Measurements from ENCODE around the gene METTL8. TPM values are rescaled to one million over a fixed set of nuclear protein-coding genes. Genes with fewer than 3 reads are reported as not detected.

Gene METTL8
- total RNA-seq, 2 experiments from 2014 or later = 43.4 to 44.8 TPM

DNA sequence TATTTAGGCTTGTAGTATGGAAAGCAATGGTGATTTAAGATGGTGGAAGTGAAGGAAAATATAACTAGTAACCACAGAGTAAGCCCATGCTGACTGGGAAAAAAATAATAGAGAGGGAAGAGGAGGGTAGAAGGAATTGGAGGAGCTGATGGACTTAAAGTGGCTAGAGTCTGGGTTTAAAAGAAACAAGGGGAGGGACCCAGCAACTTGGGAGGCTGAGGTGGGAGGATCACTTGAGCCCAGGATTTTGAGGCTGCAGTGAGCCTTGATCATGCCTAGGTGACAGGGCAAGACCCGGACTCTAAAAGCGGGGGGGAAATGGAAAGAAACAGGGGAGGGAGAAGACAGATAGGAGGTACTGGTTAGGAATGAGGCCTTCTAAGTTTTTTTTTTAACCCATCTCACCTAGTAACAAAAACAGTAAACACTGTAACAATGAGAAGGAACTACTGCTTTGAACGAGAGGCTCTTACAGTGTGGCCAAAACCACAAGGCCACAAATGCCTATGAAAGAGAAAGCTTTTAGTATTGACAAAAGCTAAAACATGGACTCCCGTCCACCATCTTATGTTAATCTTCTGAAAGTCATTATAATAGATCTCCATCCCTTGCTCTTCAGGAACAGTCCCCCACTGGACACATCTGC is 26.6 kb downstream of the METTL8 start:
- DNase-seq (peak; percentile 9), ATAC-seq (no peak)
- H3K9me3 Mint-ChIP-seq = peaks cover 7% of the 10 kb centered on the region
- ChIA-PET POLR2A (no interaction called here), CTCF (interaction anchor here (0.6 to 1.0 kb wide), 3 partner anchors 9 to 153 kb away, joined by 3 read pairs; no protein-coding TSS in a partner anchor)
- intact Hi-C loops (cut with micrococcal nuclease) = no loop called here
- no peaks in the 10 kb centered on the region for H3K27me3 Mint-ChIP-seq
- TF ChIP-seq, protein P1, sequence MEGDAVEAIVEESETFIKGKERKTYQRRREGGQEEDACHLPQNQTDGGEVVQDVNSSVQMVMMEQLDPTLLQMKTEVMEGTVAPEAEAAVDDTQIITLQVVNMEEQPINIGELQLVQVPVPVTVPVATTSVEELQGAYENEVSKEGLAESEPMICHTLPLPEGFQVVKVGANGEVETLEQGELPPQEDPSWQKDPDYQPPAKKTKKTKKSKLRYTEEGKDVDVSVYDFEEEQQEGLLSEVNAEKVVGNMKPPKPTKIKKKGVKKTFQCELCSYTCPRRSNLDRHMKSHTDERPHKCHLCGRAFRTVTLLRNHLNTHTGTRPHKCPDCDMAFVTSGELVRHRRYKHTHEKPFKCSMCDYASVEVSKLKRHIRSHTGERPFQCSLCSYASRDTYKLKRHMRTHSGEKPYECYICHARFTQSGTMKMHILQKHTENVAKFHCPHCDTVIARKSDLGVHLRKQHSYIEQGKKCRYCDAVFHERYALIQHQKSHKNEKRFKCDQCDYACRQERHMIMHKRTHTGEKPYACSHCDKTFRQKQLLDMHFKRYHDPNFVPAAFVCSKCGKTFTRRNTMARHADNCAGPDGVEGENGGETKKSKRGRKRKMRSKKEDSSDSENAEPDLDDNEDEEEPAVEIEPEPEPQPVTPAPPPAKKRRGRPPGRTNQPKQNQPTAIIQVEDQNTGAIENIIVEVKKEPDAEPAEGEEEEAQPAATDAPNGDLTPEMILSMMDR (IDR thresholded peaks at IDR 0.05) = no peak
- peaks cover 23% of the 10 kb centered on the region for H3K36me3 Mint-ChIP-seq (ENCODE audit: low read depth)
- H3K4me3 Mint-ChIP-seq = no peak overlapping the region
- H3K4me1 Mint-ChIP-seq (ENCODE audit: low read depth) = peaks cover 38% of the 10 kb centered on the region
- no peak overlapping the region for H3K27ac Mint-ChIP-seq

DNA sequence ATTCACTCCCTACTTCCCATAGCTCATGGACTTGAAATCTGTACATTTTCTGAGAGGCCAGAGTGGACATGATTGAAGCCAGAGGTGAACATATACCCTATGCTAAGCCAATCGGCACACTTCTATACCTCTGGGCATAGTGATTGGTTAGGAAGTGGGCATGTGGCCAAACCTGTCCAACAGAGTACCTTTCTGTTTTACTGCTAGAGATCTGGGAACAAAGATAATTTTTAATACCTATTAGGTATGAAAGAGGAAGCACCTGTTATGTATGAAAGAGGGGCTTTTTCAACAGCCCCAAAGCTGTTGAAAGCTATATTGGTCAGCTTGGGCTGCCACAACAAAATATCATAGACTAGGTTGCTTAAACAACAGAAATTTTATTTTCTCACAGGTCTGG is 27.7 kb downstream of the METTL8 start:
- H3K36me3 Mint-ChIP-seq (ENCODE audit: low read depth) = peaks cover 31% of the 10 kb centered on the region
- DNase-seq = no peak

DNA sequence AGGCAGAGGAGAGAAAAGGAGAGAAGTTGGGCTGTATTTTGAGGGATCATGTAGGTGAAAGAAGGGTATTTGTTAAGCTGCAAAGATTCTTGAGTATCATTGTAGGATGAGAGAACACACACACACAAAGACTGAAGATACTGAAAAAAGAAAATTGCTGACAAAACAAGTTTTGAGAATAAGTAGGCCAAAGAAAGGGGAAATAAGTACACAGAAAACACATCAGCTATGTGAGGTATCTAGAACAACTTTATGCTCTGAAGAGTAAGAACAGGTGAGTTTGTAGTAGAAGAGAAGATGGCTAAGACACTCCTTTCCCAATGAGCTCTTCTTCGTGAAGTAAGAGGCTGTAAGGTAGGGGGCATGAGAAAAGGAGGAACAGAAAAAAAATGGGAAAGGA is 28.2 kb downstream of the METTL8 start:
- ATAC-seq = no peak
- CTCF ChIA-PET = interaction anchor here (0.9 kb wide), 1 partner anchor 11 kb away, joined by 5 read pairs; no protein-coding TSS in a partner anchor
- intact Hi-C loops (cut with micrococcal nuclease) = no loop called here

More for the DNA sequence above, 27.7 kb downstream of the METTL8 start:
- no peak for ATAC-seq
- TF ChIP-seq, protein P1 (IDR thresholded peaks at IDR 0.05) = no peak
- Mint-ChIP-seq H3K4me1 (ENCODE audit: low read depth) (peaks cover 37% of the 10 kb centered on the region), H3K27me3 (no peaks in the 10 kb centered on the region), H3K9me3 (peaks cover 14% of the 10 kb centered on the region), H3K27ac (no peak overlapping the region), H3K4me3 (no peak overlapping the region)
- ChIA-PET CTCF (interaction anchor here (0.9 kb wide), 1 partner anchor 10 kb away, joined by 5 read pairs; no protein-coding TSS in a partner anchor), POLR2A (no interaction called here)
- intact Hi-C loops (cut with micrococcal nuclease) = no loop called here

DNA sequence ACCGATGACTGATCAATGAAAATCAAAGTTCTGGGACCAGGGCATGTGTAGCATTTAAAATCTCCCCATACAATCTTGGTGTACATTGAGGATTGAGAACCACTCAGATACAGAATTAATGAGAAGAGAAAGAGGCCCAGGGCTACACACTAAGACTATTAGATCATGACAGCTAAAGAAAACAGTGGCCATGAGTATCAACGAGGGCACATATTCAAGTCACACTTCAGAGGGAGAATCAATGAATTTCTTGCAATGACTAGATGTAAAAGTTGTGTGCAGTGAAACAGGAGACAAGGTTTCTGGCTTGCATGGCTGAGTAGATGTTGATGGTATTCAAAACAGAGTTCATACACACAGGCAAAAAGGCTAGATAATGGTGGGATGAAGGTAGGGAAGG is 29.1 kb downstream of the METTL8 start:
- Mint-ChIP-seq H3K4me3 (no peak overlapping the region), H3K27me3 (no peaks in the 10 kb centered on the region), H3K27ac (no peak overlapping the region), H3K36me3 (ENCODE audit: low read depth) (peaks cover 31% of the 10 kb centered on the region), H3K9me3 (peaks cover 14% of the 10 kb centered on the region), H3K4me1 (ENCODE audit: low read depth) (peaks cover 43% of the 10 kb centered on the region)
- intact Hi-C loops (cut with micrococcal nuclease) = no loop called here
- CTCF ChIA-PET = no interaction called here
- TF ChIP-seq, protein P1 (IDR thresholded peaks at IDR 0.05) = no peak
- ATAC-seq = no peak
- no peak for DNase-seq
- POLR2A ChIA-PET = interaction anchor here (0.6 kb wide), 1 partner anchor 223 kb away, joined by 3 read pairs; no protein-coding TSS in a partner anchor

More for the DNA sequence above, 28.2 kb downstream of the METTL8 start:
- Mint-ChIP-seq H3K4me3 (no peak overlapping the region), H3K9me3 (peaks cover 14% of the 10 kb centered on the region), H3K27ac (peak overlapping the region; percentile 1), H3K27me3 (no peaks in the 10 kb centered on the region), H3K36me3 (ENCODE audit: low read depth) (peaks cover 31% of the 10 kb centered on the region), H3K4me1 (ENCODE audit: low read depth) (peaks cover 40% of the 10 kb centered on the region)
- TF ChIP-seq, protein P1 (IDR thresholded peaks at IDR 0.05) = no peak
- no peak for DNase-seq
- POLR2A ChIA-PET = no interaction called here

DNA sequence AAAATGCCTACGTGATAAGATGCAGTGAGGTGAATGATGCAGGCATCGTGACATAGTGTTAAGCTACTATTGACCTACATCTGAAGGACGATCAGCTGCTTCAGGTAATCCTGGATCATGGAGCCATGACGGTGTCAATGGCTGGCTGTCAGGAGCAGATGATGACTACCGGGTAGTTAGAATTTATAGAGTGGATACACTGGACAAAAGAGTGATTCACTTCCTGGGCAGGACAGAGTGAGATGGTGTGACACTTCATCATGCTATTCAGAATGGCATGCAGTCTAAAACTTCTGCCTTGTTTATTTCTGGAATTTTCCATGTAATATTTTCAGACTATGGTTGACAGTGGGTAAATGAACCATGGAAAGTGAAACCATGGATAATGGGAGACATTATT is 29.5 kb downstream of the METTL8 start:
- Mint-ChIP-seq H3K27ac (no peak overlapping the region), H3K4me3 (no peak overlapping the region), H3K4me1 (ENCODE audit: low read depth) (peaks cover 42% of the 10 kb centered on the region), H3K27me3 (no peaks in the 10 kb centered on the region), H3K36me3 (ENCODE audit: low read depth) (peaks cover 31% of the 10 kb centered on the region), H3K9me3 (peaks cover 14% of the 10 kb centered on the region)
- CTCF ChIA-PET = no interaction called here
- DNase-seq (no peak), ATAC-seq (no peak)
- TF ChIP-seq, protein P1 (IDR thresholded peaks at IDR 0.05) = no peak
- POLR2A ChIA-PET = interaction anchor here (0.6 kb wide), 1 partner anchor 223 kb away, joined by 3 read pairs; no protein-coding TSS in a partner anchor
- intact Hi-C loops (cut with micrococcal nuclease) = no loop called here
